Measurements from ENCODE around the gene SUMO3. TPM values are rescaled to one million over a fixed set of nuclear protein-coding genes. Genes with fewer than 3 reads are reported as not detected.

SUMO3 gene
- total and polyA plus RNA-seq, 2 of the 13 experiments (the other 11 are each of a cell fraction or from before 2014, with no cell fraction given): 51.4 to 92.4 TPM

- Histone ChIP-seq H3K4me1 (ENCODE audit: insufficient read depth, low read length) (peaks cover 70% of the 10 kb centered on the region), H3K27ac (ENCODE audit: extremely low read length, insufficient read depth, low read length) (no peak overlapping the region), H3K9me3 (ENCODE audit: low read length) (no peaks in the 10 kb centered on the region), H3K4me2 (ENCODE audit: low read depth, low read length) (peak overlapping the region; percentile 88), H3K36me3 (replicated peaks in 1 of 2; ENCODE audit: control insufficient read depth in 1 of 2, insufficient read depth in 2 of 2, low read length in 2 of 2) (peaks cover 21 to 37% of the 10 kb centered on the region in 2 experiments), H3K9ac (ENCODE audit: insufficient read depth, low read depth, low read length) (no peak overlapping the region), H3K27me3 (ENCODE audit: control insufficient read depth in 1 of 2, insufficient read depth in 2 of 2, low read length in 2 of 2) (peaks cover 0 to 18% of the 10 kb centered on the region in 2 experiments; a peak in 3 of 5 replicates), H4K20me1 (ENCODE audit: insufficient read depth, low read length) (peaks cover 44% of the 10 kb centered on the region), H3K4me3 (replicated peaks in 1 of 3; ENCODE audit: insufficient read depth in 1 of 3, low read depth in 2 of 3, low read length in 3 of 3) (peak overlapping the region in 1 of 3 experiments; percentile 67; a peak in 1 of 6 replicates), H3K79me2 (ENCODE audit: insufficient read depth, low read length) (no peaks in the 10 kb centered on the region), H2AFZ (ENCODE audit: low read length) (no peak overlapping the region)
- in situ Hi-C loops (cut with HindIII; ENCODE audit: extremely low pct_ligation_motif_present, low pct_unique_long_range_greater_than_20kb): loop anchor here (5.0 kb wide), 2 partner anchors 45 to 65 kb away; partner anchors contain the start of gene UBE2G2
- CTCF ChIA-PET (ENCODE audit: low intra/inter-chr PET ratio, low total read pairs): no interaction called here
- POLR2A ChIA-PET: interaction anchor here (1.4 to 3.0 kb wide), 3 partner anchors 22 to 45 kb away, joined by 3 to 9 read pairs (median 6); partner anchors contain the start of genes PTTG1IP and UBE2G2
- 51% methylated on average over 12 of the region's 24 CpGs for WGBS (ENCODE audit: low lambda C conversion rate)
- intact Hi-C loops (cut with micrococcal nuclease; ENCODE audit: unreplicated experiment): loop anchor here (2.0 to 10.0 kb wide), 2 partner anchors 25 to 67 kb away; partner anchors contain the start of gene PTTG1IP
- no peak for FAIRE-seq
- ATAC-seq: peak; percentile 5
- no TSS peak for BruUV-seq (replicated peaks)
- DNase-seq (ENCODE audit: low spot score): no peak
- TF ChIP-seq HDAC2 (CRISPR knock-in tag; IDR thresholded peaks at IDR 0.05) (0 out of 2 replicates have a peak, but pooled peaks have one; percentile 2), MIER3 (CRISPR knock-in tag; IDR thresholded peaks at IDR 0.05; ENCODE audit: borderline replicate concordance) (no peak), ZSCAN21 (CRISPR knock-in tag; IDR thresholded peaks at IDR 0.05; ENCODE audit: borderline replicate concordance) (no peak), ZNF605 (CRISPR knock-in tag; IDR thresholded peaks at IDR 0.05) (no peak; the same call in 1 of the 2 replicates), ARID3A (IDR thresholded peaks at IDR 0.05; ENCODE audit: low read depth, low read length) (no peak), PHF20 (CRISPR knock-in tag; IDR thresholded peaks at IDR 0.05) (no peak), KDM5A (IDR thresholded peaks at IDR 0.05; ENCODE audit: borderline replicate concordance, low read length) (no peak), ZNF124 (CRISPR knock-in tag; IDR thresholded peaks at IDR 0.05) (no peak), KDM2A (CRISPR knock-in tag; IDR thresholded peaks at IDR 0.05; ENCODE audit: borderline replicate concordance, low read depth) (peak; percentile 73; the same call in 1 of the 2 replicates), ZFP36 (IDR thresholded peaks at IDR 0.05; ENCODE audit: borderline replicate concordance, low read depth, low read length, partially characterized antibody) (no peak), GLMP (CRISPR knock-in tag; IDR thresholded peaks at IDR 0.05; ENCODE audit: borderline replicate concordance) (no peak), ZNF777 (CRISPR knock-in tag; IDR thresholded peaks at IDR 0.05) (0 out of 2 replicates have a peak, but pooled peaks have one; percentile 22), XRCC5 (optimal IDR thresholded peaks at IDR 0.05; ENCODE audit: low read length) (no peak), MAF1 (CRISPR knock-in tag; IDR thresholded peaks at IDR 0.05; ENCODE audit: borderline replicate concordance) (no peak), SMARCC2 (IDR thresholded peaks at IDR 0.05) (no peak), LBX2 (CRISPR knock-in tag; IDR thresholded peaks at IDR 0.05; ENCODE audit: borderline replicate concordance) (no peak)
- TF ChIP-seq, protein P1, sequence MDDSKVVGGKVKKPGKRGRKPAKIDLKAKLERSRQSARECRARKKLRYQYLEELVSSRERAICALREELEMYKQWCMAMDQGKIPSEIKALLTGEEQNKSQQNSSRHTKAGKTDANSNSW (CRISPR knock-in tag; IDR thresholded peaks at IDR 0.05; ENCODE audit: borderline replicate concordance): no peak
- TF ChIP-seq, protein P2, sequence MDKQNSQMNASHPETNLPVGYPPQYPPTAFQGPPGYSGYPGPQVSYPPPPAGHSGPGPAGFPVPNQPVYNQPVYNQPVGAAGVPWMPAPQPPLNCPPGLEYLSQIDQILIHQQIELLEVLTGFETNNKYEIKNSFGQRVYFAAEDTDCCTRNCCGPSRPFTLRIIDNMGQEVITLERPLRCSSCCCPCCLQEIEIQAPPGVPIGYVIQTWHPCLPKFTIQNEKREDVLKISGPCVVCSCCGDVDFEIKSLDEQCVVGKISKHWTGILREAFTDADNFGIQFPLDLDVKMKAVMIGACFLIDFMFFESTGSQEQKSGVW (CRISPR knock-in tag; IDR thresholded peaks at IDR 0.05; ENCODE audit: borderline replicate concordance): no peak
- TF ChIP-seq, protein P3, sequence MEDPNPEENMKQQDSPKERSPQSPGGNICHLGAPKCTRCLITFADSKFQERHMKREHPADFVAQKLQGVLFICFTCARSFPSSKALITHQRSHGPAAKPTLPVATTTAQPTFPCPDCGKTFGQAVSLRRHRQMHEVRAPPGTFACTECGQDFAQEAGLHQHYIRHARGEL (CRISPR knock-in tag; IDR thresholded peaks at IDR 0.05): no peak
These were observed 29.6 kb upstream of the SUMO3 start for GRCh38 chr21:44847261-44848056.
